ENCODE measurements around the gene NYAP2.

The NYAP2 gene

DNA sequence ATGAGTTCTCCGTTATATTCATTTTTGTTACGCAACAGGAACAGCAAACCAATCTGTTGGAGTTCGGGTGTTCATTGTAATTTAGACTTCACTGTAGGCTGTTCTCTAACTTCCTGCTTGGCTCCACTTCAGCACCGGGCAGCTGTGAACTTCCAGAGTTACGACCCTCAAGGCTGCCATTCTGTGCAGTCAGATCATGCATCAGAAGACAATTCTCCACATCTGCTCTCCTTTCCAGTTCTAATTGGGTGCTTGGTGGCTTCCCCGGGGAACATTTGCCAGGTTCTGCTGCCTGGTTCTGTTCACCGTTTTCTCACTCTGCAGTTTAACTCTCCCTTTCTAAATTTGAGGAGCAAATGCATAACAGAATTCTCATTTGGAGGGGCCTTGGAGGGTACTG is 237.7 kb downstream of the NYAP2 start:
- DNase-seq: no peak

DNA sequence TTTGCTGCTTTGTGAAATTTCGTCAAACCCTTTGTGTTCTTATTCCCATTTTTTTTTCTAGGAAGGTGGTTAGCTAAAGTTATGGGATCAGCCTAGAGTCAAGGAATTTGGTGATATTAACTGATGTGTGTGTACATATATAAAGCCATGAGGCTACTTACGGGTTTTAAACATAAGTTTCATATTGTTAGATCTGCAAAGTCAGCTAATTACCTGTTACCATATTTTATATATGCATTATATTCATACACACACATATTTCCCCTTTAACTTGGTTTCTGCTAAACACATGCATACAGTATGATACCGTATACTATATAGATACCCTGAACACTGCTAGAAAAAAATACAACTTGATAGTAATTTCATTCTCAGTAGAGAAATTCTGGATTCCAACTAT is 241.0 kb downstream of the NYAP2 start:
- no peak for DNase-seq

DNA sequence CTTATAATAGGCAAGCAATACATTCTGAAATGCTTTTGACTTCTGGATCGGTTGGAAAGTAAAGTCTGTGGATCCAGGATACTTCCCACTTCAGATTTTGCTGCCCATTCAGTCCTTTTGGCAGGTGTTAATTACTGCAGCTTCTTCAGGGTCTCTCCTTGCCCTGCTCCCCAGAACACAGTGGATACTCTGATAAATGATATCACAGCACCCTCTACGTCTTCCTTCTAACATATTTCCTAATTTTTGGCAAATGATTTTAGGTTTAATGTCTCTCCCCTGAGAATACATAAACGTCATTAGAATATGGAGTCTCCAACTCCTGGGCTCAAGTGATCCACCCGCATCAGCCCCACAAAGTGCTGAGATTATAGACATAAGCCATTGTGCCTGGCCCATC is 249.8 kb downstream of the NYAP2 start:
- no peak for DNase-seq

DNA sequence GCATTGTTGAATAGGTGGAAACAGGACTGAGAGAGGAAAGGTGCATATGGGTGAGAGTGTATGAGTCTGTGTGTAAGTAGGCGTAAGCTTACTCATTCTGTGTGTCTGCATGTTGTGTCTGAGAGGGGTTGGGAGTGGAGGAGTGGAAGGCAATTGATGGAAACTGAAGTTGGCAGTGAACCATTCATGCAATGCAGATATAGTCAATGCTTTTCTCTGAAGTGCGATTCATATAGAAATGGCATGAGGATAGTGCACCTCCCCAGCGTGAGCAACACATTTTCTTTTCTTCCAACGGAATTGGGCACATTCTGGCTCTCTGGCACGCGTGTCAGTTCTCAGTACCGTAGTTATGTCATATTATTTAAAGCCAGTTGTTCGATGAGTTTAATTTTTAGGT is 250.5 kb downstream of the NYAP2 start:
- no peak for DNase-seq

DNA sequence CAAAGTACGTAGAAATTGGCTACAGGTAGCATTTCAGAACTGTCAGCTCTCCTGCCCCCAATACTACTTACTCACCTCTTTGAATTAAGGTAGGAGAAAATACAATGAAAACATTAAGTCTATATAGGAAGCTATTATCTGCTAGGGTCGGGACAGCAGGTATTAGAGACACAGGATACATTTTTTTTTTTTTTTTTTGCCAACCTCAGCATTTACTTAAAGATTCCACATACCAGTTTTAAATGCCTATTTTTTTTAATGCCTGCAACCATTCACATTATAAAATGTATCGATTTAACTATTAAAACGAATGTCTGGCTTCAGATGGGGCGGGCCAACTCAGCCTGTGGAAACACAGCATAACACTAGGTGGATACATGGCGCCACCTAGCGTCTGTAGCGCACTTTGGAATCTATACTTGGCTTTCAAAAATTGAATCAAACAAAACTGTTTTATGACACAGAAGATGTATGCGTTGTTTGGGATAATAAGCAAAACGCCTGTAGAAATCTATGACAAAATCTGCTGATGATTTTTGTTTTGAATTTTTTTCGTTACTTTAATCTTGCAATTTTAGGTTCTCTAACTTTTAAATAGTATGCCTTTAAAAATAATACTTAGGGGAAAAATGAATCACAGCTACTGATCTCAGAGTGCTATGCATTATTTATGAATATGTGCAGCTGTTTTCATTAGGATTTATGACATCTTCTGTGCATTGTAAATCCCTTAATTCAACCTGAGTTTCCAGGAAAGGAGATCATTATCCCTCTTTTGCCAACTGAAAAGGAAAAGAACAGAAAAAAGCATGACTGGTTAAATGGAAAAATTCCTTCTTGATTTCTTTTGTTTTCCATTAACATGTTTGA is 261.0 kb downstream of the NYAP2 start:
- peak; percentile 24 for DNase-seq

DNA sequence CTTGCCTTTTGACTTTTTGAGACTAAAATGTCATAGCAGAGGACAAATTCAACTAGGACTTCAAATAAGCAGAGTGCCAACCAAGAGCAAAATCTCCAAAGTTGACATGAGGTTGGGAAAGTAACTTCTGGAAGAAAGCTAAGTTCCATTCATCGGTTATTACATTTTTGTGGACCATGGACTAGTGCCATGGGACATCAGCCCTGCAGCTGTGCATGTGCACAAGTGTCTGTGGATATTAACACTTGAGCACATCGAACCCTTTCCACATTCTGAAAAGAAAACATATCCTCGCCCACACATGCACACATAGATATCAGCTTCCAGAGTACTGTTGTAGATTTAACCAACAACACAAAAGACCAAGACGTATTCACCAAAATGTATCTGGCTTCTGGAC is 262.6 kb downstream of the NYAP2 start:
- no peak for DNase-seq

DNA sequence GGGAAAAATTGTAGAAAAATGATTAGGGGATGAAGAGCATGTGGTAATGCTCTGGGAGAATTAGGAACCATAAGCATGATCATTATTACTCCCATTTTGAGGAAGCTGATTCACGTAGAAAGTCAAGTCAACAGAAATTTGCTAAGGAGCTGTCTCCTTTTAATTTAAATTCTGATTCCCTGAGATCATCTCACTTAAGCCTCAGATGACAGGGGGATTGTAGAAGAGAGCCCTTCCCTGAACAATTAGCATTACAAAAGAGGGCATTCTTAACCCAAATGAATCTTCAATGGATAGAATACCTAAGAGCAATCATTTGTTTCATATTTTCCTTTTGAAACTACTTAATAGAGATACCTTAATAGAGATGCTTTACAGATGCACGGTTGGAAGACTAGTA is 267.9 kb downstream of the NYAP2 start:
- DNase-seq: no peak

DNA sequence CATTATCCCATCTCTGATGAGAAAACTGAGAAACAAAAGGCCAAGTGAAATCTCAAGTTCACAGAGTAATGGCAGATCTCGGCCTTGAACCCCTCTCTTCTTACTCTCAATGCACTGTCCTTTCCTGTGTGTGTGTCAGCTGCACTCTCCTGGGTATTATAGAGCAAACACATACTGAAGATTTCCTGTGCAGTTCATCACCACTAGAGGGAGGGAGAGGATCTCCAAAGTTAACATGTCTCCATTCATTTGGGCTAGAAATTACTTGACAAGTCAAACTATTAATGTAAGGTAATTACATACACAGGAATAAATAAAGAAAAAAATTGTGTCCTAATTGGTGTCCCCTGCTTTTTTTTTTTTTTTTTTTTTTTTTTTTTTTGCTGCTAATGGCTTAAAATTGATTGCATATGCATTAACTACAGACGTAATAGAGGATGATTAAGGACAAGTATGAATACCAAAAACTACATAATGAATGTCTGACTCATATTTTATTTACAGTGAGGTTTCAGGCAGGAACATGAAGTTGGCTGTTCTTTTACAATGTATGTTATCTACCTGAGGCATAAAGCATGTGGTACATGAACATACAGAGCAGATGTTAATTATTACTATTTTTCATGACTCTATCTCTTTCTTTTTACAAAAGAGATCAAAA is 269.2 kb downstream of the NYAP2 start:
- DNase-seq: peak; percentile 46

DNA sequence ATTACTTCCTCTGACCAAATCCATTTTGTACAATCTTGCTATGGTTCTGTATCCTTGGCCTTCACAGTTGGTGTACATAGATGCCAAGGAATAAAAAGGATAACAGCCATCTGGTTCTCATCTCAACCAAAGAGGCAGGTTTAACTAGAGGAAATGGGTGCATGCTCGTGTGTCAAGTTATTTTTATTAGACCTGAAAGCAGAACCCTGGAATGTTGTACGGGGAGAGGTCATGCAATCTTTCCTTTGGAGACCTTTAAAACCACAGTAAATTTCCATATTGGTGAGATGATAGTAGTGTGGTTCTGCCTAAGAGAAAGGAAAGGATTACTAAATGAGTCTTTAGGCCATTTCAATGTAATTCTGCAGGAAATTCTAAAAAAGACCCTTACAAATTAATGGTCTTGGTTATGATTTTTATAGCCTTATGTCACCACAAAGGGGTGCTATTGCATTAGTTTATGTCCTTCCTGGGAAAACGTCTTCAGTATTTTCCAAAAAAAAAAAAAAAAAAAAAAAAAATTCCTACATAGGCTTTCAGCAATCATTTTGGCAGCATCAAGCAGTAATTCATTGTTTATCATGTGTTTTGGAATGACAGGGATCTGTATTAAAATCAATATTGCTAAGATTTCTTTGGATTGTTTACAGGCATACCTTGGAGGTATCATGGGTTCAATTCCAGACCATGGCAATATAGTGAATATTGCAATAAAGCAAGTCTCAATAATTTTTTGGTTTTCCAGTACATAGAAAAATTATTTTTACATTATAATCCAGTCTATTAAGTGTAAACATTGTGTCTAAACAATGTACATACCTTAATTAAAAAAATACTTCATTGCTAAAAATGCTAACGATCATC is 270.8 kb downstream of the NYAP2 start:
- DNase-seq: no peak

DNA sequence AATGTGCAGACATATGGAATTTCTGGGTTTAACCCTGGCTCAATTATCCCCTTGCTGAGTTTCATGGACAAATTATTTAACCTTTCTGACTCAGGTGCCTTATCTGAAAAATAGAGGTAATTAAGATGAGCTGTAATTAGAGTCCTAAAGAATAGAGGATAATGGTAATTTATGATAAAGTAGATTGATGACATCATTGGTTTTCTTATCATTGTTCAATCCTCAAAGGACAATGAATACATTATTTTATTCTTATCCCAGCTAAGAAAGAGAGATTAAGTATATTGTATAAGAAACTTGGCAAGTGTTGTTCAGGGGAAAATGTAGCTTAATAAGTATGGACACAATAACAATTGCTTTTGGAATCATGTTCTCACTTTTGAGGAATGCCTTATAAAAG is 279.3 kb downstream of the NYAP2 start:
- no peak for DNase-seq

DNA sequence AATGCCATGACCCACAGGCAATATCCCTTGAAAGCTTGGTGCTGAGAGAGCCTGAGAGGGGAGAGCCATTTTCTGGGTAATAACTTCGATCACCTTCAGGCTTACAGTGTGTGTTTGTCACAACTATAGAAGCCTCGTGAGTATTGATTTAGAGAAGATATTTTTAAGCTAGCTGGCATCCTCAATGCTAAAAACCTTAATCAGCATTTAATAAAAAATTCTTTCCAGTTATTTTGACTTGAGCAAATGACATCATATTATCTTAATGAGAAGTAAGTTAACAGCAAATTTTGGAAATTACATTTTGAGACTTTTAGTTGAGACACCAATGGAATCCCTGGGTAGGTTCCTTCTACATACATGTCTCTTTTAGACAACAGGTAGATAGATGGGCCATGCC is 283.7 kb downstream of the NYAP2 start:
- no peak for DNase-seq

DNA sequence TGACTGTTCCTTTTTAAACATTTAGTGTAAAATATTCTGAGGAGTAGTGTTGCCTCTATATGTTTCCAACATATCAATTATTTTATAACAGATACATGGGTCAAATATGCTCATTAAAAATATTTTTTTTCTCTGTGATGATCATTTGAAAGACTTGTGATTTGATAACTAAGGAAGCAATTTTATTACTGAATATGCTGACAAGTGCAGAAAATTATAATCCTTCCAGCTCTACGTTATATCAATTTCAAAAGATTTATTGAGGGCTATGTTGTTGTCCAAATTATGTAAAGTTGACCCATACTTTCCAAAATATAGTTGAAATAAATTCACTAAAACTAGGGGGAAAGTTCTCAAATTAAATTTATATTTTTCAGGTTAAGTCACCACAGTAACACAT is 290.6 kb downstream of the NYAP2 start:
- DNase-seq: no peak

DNA sequence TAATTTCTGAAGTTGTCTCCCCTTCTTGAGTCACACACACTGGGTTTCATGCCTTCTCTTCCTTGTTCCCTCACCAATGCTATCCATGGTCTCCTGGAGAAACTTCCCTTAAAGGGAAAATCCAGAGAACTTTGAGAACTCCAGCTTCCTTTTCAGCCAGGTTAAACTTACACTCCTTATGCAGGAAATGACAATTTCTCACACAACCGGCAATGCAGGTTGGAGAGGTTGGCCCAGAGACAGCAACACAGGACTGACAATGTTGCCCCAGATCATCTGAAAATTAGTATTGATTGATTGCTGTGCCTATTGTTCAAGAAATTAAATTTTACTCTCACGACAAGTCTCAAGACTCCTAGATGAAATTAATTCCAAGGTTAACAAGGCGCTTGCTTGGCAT is 292.2 kb downstream of the NYAP2 start:
- no peak for DNase-seq

DNA sequence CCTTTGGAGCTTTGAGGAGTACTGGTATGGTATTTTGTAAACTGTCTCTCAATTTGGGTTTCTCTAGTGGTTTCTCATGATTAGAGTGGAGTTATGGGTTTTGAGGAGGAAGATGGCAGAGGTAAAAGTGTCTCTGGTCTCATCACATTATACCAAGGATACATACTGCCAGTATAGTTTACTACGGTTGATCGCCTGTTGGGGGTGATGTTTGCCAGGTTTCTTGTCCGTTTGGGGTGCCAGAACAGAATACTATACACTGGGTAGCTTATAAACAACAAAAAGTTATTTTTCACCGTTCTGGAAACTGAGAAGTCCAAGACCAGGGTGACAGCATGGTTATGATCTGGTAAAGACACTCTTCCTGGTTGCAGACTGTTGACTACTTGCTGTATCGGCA is 293.7 kb downstream of the NYAP2 start:
- no peak for DNase-seq

DNA sequence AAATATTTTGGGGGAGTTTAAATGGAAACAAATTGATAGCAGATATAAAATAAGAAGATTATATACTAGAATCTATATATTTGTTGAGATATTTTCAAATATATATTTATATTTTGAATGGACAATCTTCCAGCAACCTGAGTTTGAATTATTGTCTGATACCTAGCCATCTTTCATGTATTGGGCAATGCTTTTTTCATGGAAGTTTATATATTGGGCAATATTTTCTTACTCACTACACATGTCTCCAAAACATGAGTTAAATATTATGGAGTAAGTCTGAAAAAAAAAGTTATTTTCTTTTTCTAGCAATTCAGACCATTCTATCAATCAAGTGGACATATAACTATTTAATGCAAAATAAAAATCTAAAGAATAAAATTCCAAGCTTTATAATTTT is 295.2 kb downstream of the NYAP2 start:
- DNase-seq: no peak

DNA sequence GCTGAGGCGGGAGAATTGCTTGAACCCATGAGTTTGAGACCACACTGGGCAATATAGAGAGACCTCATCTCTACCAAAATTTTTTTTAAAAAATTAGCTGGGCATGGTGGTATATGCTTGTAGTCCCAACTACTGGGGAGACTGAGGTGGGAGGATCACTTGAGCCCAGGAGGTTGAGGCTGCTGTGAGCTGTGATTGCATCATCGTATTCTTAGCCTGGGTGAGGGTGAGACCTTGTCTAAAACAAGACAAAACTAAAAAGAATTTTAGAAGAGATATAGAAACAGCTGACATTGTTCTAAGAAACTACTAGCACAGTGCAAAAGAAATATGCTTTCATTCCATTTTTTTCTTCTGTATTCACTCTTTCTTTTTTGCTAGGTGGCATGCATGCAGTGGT is 298.4 kb downstream of the NYAP2 start:
- no peak for DNase-seq

All from SHP77 treated with DMSO at 0.1 percent for 48 hours (cell line).